Measurements from ENCODE around the gene HMCN1.

DNA sequence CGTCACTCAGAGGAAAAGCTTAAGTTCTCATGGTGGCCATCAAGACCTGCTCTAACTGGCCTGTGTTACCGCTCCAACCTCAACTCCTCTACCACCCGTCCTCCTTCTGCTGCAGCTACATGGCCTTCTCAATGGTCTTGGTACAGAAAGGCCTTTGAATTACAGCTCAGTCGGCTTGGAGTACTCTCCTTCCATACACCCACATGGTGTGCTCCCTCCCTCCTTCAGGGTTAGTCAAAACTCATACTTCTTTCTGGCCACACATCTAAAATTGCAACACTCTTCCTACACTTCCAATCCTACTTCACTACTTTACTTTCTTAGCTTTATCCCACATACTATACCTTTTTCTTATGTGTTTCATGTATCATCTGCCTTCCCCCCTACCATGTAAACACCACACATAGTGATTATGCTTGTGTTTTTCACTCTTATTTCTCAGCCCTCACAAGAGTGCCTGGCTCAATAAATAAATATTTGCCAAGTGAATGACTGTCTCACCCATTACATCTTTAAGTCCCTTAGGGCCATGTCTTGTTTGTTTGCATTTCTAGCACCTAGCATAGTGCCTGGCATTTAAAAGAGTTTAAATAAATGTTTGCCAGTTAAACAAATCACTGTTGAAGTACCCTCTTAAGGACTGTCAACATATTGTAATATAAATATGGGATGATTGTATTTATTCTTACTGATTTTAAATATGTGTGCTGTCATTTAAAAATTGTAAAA is 37.6 kb upstream of the HMCN1 start:
- TF ChIP-seq POLR2AphosphoS5 (IDR thresholded peaks at IDR 0.05; ENCODE audit: low read depth, low read length) (no peak), SIN3A (IDR thresholded peaks at IDR 0.05; ENCODE audit: borderline replicate concordance, insufficient read depth, low read length) (no peak)
- TF ChIP-seq, protein P1, sequence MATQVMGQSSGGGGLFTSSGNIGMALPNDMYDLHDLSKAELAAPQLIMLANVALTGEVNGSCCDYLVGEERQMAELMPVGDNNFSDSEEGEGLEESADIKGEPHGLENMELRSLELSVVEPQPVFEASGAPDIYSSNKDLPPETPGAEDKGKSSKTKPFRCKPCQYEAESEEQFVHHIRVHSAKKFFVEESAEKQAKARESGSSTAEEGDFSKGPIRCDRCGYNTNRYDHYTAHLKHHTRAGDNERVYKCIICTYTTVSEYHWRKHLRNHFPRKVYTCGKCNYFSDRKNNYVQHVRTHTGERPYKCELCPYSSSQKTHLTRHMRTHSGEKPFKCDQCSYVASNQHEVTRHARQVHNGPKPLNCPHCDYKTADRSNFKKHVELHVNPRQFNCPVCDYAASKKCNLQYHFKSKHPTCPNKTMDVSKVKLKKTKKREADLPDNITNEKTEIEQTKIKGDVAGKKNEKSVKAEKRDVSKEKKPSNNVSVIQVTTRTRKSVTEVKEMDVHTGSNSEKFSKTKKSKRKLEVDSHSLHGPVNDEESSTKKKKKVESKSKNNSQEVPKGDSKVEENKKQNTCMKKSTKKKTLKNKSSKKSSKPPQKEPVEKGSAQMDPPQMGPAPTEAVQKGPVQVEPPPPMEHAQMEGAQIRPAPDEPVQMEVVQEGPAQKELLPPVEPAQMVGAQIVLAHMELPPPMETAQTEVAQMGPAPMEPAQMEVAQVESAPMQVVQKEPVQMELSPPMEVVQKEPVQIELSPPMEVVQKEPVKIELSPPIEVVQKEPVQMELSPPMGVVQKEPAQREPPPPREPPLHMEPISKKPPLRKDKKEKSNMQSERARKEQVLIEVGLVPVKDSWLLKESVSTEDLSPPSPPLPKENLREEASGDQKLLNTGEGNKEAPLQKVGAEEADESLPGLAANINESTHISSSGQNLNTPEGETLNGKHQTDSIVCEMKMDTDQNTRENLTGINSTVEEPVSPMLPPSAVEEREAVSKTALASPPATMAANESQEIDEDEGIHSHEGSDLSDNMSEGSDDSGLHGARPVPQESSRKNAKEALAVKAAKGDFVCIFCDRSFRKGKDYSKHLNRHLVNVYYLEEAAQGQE (IDR thresholded peaks at IDR 0.05; ENCODE audit: insufficient read depth in 1 of 2, low read depth in 2 of 2, low read length in 2 of 2), result no peak
